Pons (tissue), 1 donor: ENCODE data around the gene ICOS.
"Not testable (repeated sequence)": the region's sequence is repeated elsewhere in the genome, so short reads cannot be mapped to it uniquely, and the experiment has no call there.

Experiments
- DNase-seq: peaks from one replicate; pipeline ENCODE4 v3.0.0-alpha.2; 2016; ENCODE audit warnings: low spot score

Gene ICOS

DNA sequence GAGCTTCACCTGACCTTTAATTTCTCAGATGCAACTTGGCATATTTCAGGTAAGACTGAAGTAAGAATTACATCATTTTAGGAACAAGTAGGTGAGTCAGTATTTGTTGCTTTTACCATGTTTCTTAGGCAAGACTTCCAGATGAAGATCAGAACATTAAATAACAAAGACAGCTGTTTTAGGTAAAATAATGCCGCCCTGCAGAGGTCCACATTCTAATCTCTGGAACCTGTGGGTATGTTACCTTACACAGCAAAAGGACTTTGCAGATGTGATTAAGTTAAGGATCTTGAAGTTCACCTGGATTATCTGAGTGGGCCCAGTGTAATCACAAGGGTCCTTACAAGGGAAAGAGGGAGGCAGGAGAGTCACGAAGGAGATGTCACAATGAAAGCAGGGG is 39.3 kb downstream of the ICOS start:
- DNase-seq, result no peak

DNA sequence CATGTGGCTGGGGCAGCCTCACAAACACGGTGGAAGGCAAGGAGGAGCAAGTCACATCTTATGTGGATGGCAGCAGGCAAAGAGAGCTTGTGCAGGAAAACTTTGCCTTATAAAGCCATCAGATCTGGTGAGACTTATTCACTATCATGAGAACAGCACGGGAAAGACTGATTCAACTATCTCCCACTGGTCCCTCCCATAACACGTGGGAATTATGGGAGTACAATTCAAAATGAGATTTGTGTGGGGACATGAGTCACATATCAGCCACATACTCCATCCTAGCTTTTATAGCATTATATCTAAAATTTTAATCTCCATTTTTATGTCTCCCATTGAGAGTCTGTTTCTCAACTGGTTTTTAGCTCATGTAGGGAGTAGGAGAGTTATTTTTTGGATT is 45.7 kb downstream of the ICOS start:
- DNase-seq, result no peak

DNA sequence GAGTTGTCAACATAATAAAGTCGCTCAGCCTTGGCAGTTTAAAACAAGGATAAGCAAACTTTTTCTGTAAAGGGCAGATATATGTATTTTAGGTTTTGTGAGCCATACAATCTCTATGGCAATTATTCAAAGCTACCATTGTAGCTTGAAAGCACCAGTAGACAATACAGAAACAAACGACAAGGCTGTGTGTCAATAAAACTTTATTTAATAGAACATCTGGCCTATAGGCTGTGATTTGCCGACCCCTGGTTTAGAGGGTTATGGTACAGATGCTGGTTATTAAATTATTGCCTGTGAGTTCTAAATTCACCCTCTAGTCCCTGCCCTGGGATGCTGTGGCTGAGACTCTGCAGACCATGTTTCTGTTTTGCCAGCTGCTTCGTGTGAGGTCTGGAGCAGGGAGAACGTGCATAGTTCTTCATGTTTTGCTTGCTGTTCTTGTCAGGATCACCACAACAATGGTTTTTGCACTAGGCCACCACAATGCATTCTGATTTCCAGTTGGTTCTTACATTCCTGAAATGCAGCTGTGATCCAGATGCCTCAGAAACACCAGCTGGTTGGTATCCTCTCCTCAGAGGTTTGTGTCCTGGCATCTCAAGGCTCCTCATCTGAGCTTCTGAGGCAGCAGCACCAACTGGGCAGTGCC is 46.6 kb downstream of the ICOS start:
- no peak for DNase-seq

DNA sequence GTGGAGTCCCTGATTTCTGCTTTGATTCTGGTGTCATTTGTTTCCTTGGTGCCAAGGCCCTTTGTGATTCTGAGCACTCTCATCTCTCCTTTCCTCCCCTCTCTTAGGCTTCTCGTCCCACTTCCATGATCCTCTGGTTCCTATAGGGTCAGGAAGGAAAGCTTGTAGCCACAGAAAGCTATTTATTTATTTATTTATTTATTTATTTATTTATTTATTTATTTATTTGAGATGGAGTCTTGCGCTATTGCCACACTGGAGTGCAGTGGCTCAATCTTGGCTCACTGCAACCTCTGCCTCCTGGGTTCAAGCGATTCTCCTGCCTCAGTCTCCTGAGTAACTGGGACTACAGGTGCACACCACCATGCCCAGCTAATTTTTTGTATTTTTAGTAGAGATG is 49.4 kb downstream of the ICOS start:
- DNase-seq, result not testable (repeated sequence)

DNA sequence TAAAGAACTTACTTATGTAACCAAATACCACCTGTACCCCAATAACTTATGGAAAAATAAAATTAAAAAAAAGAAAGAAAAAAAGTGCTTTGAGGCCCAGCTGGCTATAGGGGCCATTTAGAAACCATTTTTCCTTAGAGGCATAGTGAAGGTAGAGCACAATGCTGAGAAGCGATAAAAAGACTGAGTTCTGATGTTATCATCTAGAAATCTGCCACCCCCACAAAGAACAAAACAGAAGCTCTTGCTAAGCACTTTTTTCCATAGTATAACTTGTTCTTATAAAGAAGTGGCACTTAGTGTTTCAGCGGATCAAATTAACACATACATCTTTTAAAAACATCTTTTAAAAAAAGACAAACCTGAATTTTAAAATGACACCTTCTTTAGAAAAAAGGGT is 51.4 kb downstream of the ICOS start:
- no peak for DNase-seq

DNA sequence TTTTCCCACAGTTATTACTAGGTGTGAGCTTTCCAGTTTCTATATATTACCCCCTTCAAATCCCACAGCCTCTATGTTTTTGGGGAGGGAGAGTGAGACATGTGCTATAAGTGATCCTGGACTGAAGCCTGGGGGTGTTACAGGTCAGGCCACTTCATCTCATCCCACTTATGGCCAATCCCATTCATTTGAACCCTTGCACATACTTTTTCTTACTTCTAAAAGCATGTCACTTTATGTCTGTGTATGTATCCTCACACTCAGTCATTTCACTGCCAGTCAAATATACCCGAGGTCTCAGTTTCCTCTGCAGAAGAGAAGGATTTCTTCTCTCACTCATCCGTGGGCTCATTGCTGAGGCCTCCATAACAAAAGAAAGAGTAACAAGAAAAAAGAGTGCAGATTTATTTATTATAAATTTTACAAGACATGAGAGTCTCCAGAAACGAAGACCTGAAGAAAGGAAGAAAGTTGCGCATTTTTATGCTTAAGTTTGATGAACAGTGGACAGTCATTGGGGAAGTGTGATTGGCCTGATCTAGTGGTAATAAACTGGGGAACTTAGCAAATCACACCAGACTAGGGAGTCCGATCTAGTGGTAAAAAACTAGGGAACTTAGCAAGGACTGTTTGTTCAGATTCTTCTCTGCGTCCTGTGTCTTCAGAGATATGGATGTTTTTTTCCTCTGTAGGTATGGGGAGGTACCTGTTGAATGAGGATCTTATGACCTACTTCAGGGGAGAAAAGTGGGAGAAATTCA is 52.1 kb downstream of the ICOS start:
- no peak for DNase-seq

DNA sequence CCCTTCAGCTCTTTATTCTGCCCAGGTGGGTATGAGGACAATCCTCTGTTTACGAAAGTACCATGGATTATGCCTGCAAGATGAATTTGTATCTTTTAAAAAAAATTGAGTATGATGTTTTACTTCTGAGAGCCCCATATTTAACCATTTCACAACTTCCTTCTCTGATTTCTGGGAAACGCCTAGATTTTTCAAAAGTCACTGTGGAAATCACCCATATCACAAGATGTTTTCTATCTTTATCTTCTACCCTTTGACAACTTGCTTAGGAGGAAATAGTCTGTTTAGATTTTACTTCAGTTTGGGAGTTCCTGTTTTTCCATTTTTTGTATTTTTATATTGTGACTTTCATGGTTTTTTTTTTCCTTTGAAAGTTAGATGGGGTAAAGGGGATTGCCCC is 53.0 kb downstream of the ICOS start:
- DNase-seq, result no peak

DNA sequence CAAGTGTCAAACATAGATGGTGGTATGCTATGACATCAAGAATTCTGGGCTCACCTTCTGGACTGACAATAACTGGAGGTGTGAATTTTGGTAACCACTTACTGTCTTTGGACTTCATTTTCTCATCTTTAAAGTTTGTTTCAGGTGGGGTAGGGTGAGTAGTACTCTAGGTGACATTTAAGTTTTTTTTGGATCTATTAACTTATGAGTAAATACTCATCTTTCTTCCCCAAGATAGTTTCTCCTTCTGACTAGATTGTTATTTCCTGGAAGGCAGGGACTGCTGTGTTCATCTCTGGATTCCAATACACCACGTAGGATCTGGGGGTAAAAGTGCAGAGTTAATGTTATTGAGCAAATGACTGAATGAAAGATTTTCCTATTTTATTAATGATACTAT is 55.9 kb downstream of the ICOS start:
- no peak for DNase-seq

DNA sequence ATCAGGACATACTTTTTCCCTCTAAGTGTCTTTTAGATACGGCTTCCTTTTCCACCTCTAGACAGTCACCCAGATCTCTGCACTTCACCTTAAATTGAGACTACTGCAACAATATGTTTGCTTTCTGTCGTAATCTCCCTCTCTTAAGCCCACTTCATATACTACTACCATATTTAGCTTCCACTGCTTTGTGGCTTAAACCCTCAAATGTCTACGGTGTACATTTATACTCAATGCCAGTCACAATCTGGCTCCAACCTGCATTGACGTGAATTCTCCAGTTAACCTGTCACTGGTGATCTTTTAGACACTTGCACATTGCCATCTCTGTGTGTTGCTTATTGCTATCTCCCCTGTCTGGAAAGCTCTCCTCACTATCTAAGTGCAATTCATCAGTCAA is 56.4 kb downstream of the ICOS start:
- no peak for DNase-seq

DNA sequence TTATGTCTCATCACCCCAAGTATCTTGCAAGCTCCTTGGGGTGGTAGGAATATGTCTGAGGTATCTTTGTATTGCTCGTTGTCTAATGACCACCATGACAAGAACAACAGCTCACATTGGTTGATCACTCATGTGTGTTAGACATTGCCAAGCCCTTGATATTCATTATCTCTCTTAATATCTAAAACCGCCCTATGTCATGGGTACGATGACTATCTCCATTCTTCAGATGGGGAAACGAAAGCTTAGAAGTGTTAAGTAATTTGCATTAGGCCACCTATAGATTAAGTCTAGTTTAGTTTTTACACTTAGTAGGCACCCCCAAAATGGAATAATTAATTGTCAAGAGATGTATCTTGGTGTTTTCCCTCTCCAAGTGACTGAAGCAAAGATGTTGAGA is 57.0 kb downstream of the ICOS start:
- DNase-seq, result no peak

DNA sequence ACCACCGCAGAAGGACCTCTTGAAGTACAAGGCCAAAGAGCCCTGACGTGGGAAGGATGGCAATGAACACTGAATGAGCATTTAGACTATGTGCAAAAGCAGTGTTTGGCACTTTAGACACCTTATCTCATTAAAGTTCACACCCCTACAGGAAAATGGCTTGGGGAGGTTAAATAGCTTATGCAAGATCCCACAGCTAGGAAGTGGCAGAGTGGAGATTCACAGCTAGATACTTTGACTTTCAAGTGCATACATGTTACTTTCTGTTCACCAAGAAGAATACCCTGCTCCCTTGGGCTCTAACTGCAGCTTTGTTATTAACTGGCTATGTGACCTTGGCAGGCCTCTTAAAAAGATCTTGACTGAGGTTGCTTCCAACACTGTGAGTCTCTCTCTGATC is 58.2 kb downstream of the ICOS start:
- no peak for DNase-seq

DNA sequence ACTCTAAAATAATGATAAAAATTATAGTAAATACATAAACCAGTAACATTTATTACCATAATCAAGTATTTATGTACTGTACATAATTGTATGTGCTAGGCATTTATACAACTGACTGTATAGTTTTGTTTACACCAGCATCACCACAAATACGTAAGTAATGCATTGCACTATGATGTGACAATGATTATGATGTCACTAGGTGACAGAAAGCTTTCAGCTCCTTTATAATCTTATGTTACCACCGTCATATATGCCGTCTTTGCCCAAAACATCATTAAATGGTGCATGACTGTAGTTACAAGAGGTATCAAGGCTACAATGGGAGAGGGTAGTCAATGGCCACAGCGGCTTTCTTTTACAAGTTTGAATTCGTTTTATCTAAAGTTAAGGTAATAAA is 60.1 kb downstream of the ICOS start:
- no peak for DNase-seq

DNA sequence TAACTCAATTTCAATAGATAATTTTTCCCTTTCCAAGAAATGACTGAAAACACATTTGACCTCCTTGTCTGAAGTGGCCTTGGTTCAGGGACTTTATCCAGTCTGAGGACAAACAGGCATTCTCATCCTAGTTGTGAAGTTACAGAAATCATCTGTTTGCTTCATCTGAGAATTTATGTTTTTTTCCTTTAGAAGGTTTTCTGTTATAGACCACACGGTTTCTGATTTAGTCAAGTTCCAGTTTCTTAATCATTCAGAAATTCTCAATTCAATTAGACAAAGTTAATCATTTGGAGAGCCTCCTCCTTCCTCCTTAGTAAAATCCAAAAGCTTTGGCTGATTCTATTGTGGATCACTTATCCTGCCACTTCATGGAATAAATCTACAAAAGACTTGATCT is 60.9 kb downstream of the ICOS start:
- no peak for DNase-seq

DNA sequence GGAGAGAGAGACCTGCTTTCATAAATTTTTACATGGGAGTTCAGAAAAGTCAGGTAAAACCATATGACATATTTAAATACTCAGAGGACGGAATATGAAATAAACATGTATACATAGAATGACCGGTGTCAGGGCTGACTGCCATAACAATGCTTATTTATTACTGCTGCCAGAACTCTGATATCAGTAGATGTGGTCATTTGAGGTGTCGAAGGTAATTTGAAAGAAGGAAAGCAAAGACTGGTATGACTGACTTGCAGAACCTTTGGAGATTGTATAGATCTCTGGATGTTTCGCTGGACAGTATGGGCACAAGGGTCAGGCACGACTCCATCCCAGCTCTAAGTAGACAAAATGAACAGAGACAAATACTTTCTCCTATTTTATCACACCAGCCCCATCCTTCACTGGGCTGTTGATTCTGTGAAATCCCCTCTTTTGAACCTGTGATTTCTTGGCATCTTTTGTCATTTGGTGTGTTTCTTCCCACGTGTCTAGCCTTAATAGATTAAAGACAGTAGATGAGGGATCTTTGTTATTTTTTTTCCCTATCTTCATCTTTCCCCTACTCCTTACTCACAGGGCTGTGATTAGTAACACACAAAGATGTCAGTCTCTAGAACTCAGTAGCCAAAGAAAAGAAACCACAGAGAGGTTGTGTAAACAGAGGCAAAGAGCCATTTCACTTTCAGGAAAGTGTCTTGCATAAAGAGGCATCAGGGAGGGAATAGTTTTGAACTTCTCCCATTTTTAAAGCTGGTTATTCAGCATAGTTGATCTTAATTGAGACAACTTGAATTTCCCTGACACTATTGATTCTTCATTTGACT is 61.6 kb downstream of the ICOS start:
- DNase-seq, result peak; percentile 1

DNA sequence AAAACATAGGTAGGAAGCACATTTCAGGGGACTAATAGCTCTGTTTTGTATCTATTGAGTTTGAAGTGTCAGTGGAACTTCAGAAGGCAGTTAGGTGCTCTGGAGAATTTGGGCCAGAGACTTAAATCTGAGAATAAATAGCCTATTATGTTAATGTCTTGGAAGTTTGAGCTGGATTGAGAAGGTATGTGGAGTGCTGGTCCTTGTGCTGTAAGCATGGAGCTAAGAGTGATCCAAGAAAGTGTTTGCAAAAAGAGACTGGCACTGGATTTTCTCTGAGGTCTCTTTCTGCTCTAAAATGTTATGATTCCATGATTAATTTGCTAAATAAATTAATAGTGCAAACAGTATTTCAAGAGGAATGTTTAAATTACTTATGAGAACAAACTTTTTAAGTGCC is 63.3 kb downstream of the ICOS start:
- DNase-seq, result no peak

DNA sequence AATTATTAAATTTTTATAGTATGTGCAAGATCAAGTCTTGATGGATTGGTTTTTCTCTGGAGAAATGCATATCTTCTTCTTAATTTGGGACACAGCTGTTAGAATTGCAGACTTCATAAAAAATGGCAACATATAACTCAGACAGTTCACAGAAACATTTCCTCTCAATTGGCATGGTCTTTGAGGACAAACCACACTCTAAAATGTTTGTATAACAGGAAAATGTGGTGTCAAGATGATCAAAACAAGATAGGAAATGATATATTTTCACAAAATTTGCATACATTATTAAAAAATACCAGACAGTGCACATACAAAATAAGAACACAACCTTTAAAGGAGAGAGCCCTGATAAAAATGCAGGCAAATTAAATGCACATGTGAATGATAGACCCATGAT is 63.9 kb downstream of the ICOS start:
- no peak for DNase-seq

DNA sequence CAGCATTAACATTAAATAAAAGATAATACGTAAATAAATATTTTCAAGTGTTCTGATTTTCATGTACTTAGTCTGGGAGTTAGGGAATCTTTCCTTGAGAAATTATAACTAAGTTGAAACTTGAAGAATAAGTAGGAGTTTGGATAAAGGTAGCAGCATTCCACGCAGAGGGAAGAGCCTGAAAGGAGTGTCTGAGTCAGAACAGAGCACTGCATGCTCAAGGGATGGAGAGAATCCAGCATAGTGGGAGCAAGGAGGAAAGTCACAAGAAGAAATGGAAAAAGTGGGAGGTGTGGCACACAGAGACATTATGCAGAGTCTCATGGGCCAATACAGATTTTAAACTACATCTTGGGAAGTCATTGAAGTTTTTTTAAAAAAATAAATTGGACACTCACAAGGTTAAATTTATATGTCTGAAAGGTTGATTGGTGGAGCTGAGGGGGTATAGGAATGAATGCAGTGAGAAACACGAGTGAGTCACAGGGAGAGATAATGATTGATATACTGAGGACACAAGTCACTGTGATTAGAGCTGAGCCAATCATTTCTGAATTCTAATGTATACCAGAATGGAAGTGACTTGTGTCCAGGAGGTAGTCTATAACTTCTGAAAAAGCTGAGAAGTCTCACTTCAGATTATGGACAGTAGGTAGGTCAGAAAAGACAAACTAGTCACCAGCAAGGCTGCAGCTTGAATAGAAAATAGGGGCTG is 66.9 kb downstream of the ICOS start:
- no peak for DNase-seq

DNA sequence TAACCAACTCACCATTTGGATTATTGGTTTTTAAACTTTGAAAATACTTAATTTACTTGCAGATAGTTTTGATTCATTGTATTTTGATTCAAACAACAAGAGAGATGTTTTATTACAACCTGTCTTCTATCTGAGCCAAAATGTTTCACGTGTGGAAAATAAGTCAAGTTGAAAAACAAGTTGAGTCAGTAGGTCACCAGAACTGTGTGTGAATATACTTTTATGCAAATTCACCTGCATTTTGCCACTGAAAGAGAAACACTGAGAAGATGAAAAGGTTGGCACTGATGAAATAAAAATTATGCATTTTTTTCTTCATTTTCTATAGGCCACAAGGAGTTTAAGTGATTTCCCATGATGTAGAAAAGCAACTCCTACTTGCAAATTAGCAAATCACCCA is 68.3 kb downstream of the ICOS start:
- no peak for DNase-seq

DNA sequence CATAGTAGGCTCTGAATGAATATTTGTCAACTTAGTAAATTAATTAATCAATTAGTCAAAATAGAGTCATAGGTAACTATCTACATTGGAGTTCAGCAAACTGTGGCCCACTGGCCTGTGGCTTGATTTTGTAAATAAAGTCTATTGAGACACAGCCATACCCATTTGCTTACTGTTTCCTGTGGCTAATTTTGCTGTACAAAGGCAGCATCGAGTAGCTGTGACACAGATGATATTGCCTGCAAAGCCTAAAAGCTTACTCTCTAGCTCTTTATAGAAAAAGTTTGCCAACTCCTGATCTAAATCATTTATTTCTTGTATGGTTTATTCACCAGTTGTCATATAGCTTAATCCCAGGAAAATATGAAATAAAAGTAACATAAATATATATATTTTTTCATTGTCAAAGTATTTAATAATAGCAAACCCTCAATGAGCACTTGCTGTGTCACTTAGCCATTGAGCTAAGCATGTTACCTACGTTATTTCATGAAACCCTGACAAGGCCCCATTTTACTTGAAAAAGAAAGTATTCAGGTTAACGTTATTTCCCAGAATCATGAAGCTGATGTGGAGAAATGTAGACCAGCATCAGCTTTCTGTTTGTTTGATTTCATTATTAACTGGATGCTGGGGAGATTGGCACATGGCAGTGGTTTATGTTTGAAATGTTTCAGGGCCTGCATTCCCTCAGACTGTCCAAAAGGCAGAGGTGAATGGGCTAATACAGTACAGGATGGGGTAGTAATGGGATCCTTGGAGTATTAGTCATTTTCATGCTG is 69.6 kb downstream of the ICOS start:
- DNase-seq, result no peak

DNA sequence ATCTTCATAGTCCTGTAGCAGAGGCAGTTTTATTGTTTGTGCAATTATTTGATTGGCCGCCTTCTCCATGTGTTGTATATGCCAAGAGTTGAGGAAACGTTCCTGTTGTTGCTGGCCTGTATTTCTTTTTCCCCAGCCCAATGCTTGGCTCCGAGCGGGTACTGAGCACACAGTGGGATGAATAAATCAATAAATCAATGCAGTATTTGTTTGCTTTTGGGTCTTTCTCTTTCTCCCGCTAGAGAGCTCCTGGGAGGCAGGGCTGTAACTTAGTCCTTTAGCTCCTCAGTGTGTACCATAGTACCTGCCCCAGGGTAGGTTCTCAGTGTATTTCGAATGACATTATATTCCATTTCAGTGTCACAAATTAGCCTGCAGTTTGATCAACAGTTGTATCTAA is 71.8 kb downstream of the ICOS start:
- no peak for DNase-seq
